GM19395 (cell line): ENCODE results near the gene FRMD4A.
"Not testable (repeated sequence)": the region's sequence is repeated elsewhere in the genome, so short reads cannot be mapped to it uniquely, and the experiment has no call there.

Experiments
- ATAC-seq: cut with Tn5 transposase; IDR thresholded peaks from one replicate; pipeline ENCODE4 v1.9.1; 2021; ENCODE audit warnings: mild to moderate bottlenecking, moderate library complexity; ENCODE audit not compliant: unreplicated experiment

Gene FRMD4A

GRCh38 chr10:13803566-13804554, 526.9 kb downstream of the FRMD4A start:
- ATAC-seq: no peak

- ATAC-seq: no peak
Observed at GRCh38 chr10:13801907-13802288, 528.8 kb downstream of the FRMD4A start.

GRCh38 chr10:13801156-13801906, 529.4 kb downstream of the FRMD4A start:
- no peak for ATAC-seq

- ATAC-seq: no peak
Observed at GRCh38 chr10:13797164-13797563, 533.6 kb downstream of the FRMD4A start.

GRCh38 chr10:13795653-13796555, 534.8 kb downstream of the FRMD4A start:
- peak; percentile 58 for ATAC-seq

GRCh38 chr10:13794992-13795612, 535.6 kb downstream of the FRMD4A start:
- ATAC-seq: no peak

GRCh38 chr10:13792006-13792405, 538.7 kb downstream of the FRMD4A start:
- no peak for ATAC-seq

- ATAC-seq: no peak
Observed at GRCh38 chr10:13791483-13791882, 539.2 kb downstream of the FRMD4A start.

GRCh38 chr10:13790196-13790595, 540.5 kb downstream of the FRMD4A start:
- no peak for ATAC-seq

GRCh38 chr10:13789448-13789829, 541.3 kb downstream of the FRMD4A start:
- ATAC-seq: no peak

GRCh38 chr10:13788711-13789447, 541.8 kb downstream of the FRMD4A start:
- ATAC-seq: no peak

GRCh38 chr10:13788320-13788600, 542.5 kb downstream of the FRMD4A start:
- ATAC-seq: no peak

GRCh38 chr10:13787015-13787421, 543.7 kb downstream of the FRMD4A start:
- ATAC-seq: peak; percentile 79

- ATAC-seq: no peak
Observed at GRCh38 chr10:13784067-13784466, 546.7 kb downstream of the FRMD4A start.

- no peak for ATAC-seq
Observed at GRCh38 chr10:13779748-13780147, 551.0 kb downstream of the FRMD4A start.

- not testable (repeated sequence) for ATAC-seq
Observed at GRCh38 chr10:13778693-13778960, 552.1 kb downstream of the FRMD4A start.

GRCh38 chr10:13776861-13777311, 553.8 kb downstream of the FRMD4A start:
- ATAC-seq: peak; percentile 60

GRCh38 chr10:13775786-13776775, 554.6 kb downstream of the FRMD4A start:
- ATAC-seq: no peak
